Measurements from ENCODE around the gene ZNF83. TPM values are rescaled to one million over a fixed set of nuclear protein-coding genes. Genes with fewer than 3 reads are reported as not detected.

ZNF83 gene
- total RNA-seq, 1 experiment from 2014 or later = 34.1 TPM

GRCh38 chr19:52665027-52665426, 26.9 kb upstream of the ZNF83 start:
- DNase-seq (ENCODE audit: low spot score) = no peak
- Mint-ChIP-seq H3K4me3 (no peak overlapping the region), H3K27ac (peak overlapping the region; percentile 61; the same call in 1 of the 2 replicates), H3K36me3 (no peaks in the 10 kb centered on the region), H3K27me3 (ENCODE audit: low read depth) (peaks cover 16% of the 10 kb centered on the region), H3K4me1 (peaks cover 41% of the 10 kb centered on the region), H3K9me3 (no peaks in the 10 kb centered on the region)
- ChIA-PET CTCF (no interaction called here), POLR2A (no interaction called here)
- ATAC-seq = peak; percentile 18; the same call in 1 of the 2 replicates
- TF ChIP-seq NFATC4 (CRISPR knock-in tag; IDR thresholded peaks at IDR 0.05) (no peak), ZNF423 (CRISPR knock-in tag; IDR thresholded peaks at IDR 0.05) (peak; percentile 34; the same call in 1 of the 2 replicates)

GRCh38 chr19:52664461-52664860, 26.3 kb upstream of the ZNF83 start:
- H3K36me3 Mint-ChIP-seq = no peaks in the 10 kb centered on the region
- H3K27me3 Mint-ChIP-seq (ENCODE audit: low read depth) = peaks cover 16% of the 10 kb centered on the region
- ChIA-PET CTCF (interaction anchor here (1.1 kb wide), 1 partner anchor 35 kb away, joined by 4 read pairs; no protein-coding TSS in a partner anchor), POLR2A (interaction anchor here (0.6 kb wide), 1 partner anchor 58 kb away, joined by 3 read pairs; no protein-coding TSS in a partner anchor)
- H3K27ac Mint-ChIP-seq = peak overlapping the region; percentile 61
- H3K4me1 Mint-ChIP-seq = peaks cover 36% of the 10 kb centered on the region
- no peak overlapping the region; the same call in 1 of the 2 replicates for H3K4me3 Mint-ChIP-seq
- DNase-seq (ENCODE audit: low spot score) = peak; percentile 53
- peak; percentile 86 for ATAC-seq
- no peak for TF ChIP-seq ZNF121 (CRISPR knock-in tag; IDR thresholded peaks at IDR 0.05)
- TF ChIP-seq EMX1 (CRISPR knock-in tag; IDR thresholded peaks at IDR 0.05) = no peak
- no peak for TF ChIP-seq ARID4B (CRISPR knock-in tag; IDR thresholded peaks at IDR 0.05; ENCODE audit: borderline replicate concordance)
- no peaks in the 10 kb centered on the region for H3K9me3 Mint-ChIP-seq

GRCh38 chr19:52662631-52663030, 24.5 kb upstream of the ZNF83 start:
- DNase-seq (ENCODE audit: low spot score) (no peak), ATAC-seq (no peak)
- H3K36me3 Mint-ChIP-seq = no peaks in the 10 kb centered on the region
- H3K4me1 Mint-ChIP-seq = peaks cover 28% of the 10 kb centered on the region
- TF ChIP-seq SP1 (CRISPR knock-in tag; conservative IDR thresholded peaks at IDR 0.05) (no peak), MAX (CRISPR knock-in tag; IDR thresholded peaks at IDR 0.05) (no peak), GABPB1 (CRISPR knock-in tag; IDR thresholded peaks at IDR 0.05) (no peak), HMGXB4 (CRISPR knock-in tag; IDR thresholded peaks at IDR 0.05) (no peak), E2F1 (CRISPR knock-in tag; IDR thresholded peaks at IDR 0.05) (no peak), ATF2 (CRISPR knock-in tag; IDR thresholded peaks at IDR 0.05; ENCODE audit: borderline replicate concordance, low read depth) (no peak), ARID4B (CRISPR knock-in tag; IDR thresholded peaks at IDR 0.05; ENCODE audit: borderline replicate concordance) (no peak), ZNF138 (CRISPR knock-in tag; conservative IDR thresholded peaks at IDR 0.05) (no peak), ZNF425 (CRISPR knock-in tag; conservative IDR thresholded peaks at IDR 0.05) (no peak)
- ChIA-PET CTCF (interaction anchor here (1.6 kb wide), 1 partner anchor 9 kb away, joined by 3 read pairs; no protein-coding TSS in a partner anchor), POLR2A (no interaction called here)
- no peak overlapping the region for H3K4me3 Mint-ChIP-seq
- H3K27ac Mint-ChIP-seq = no peak overlapping the region
- no peaks in the 10 kb centered on the region for H3K9me3 Mint-ChIP-seq
- H3K27me3 Mint-ChIP-seq (ENCODE audit: low read depth) = peaks cover 16% of the 10 kb centered on the region
